ENCODE results near the gene CGAS. TPM values are rescaled to one million over a fixed set of nuclear protein-coding genes. Genes with fewer than 3 reads are reported as not detected.
A peak's percentile ranks its signal among the peaks of the same experiment; 100 is the strongest.

Gene CGAS
- polyA plus RNA-seq, 1 donor from 2014 or later: 0.53 TPM

DNA sequence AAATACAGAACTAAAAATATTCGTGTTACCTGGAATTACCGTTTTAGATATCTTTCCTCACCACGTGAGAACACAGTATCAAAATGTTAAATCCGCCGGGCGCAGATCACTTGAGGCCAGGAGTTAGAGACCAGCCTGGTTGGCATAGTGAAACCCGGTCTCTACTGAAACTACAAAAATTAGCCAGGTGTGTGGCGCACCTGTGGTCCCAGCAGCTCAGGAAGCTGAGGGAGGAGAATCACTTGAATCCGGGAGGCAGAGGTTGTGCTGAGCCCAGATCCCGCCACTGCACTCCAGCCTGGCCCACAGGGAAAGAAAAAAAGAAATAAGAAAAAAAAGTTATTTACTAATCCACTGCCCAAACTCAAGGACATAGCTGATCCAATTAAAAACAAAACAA, 62.2 kb downstream of the CGAS start:
- Histone ChIP-seq H4K20me1 (ENCODE audit: insufficient read depth) (no peaks in the 10 kb centered on the region), H3K36me3 (ENCODE audit: insufficient read depth, low read length) (no peaks in the 10 kb centered on the region), H3K4me2 (ENCODE audit: low read length) (no peak overlapping the region), H3K79me2 (replicated peaks; ENCODE audit: insufficient read depth, low read length) (no peaks in the 10 kb centered on the region), H3K4me3 (ENCODE audit: low read length) (no peak overlapping the region), H3K9me2 (ENCODE audit: insufficient read depth, low read length) (no peaks in the 10 kb centered on the region), H3K27ac (ENCODE audit: low read length) (no peak overlapping the region), H3K9me3 (ENCODE audit: low read length) (no peaks in the 10 kb centered on the region), H3K9ac (ENCODE audit: low read length) (no peak overlapping the region), H3K27me3 (ENCODE audit: insufficient read depth, low read depth, low read length) (peaks cover 13% of the 10 kb centered on the region), H2AFZ (ENCODE audit: low read depth, low read length) (no peak overlapping the region), H3F3A (ENCODE audit: insufficient read depth, low read length, poor library complexity, severe bottlenecking) (no peaks in the 10 kb centered on the region)
- TF ChIP-seq MXI1 (conservative IDR thresholded peaks at IDR 0.05; ENCODE audit: poor library complexity, severe bottlenecking) (no peak), TAF1 (IDR thresholded peaks at IDR 0.05; ENCODE audit: low read depth) (no peak), EP300 (conservative IDR thresholded peaks at IDR 0.05; ENCODE audit: poor library complexity, severe bottlenecking) (no peak), POLR2AphosphoS5 (IDR thresholded peaks at IDR 0.05) (no peak), RAD21 (conservative IDR thresholded peaks at IDR 0.05) (no peak), SMC3 (conservative IDR thresholded peaks at IDR 0.05; ENCODE audit: poor library complexity) (no peak), EZH2 (IDR thresholded peaks at IDR 0.05; ENCODE audit: borderline replicate concordance, insufficient read depth, low read length, poor library complexity, severe bottlenecking) (no peak)
- TF ChIP-seq, protein P1, sequence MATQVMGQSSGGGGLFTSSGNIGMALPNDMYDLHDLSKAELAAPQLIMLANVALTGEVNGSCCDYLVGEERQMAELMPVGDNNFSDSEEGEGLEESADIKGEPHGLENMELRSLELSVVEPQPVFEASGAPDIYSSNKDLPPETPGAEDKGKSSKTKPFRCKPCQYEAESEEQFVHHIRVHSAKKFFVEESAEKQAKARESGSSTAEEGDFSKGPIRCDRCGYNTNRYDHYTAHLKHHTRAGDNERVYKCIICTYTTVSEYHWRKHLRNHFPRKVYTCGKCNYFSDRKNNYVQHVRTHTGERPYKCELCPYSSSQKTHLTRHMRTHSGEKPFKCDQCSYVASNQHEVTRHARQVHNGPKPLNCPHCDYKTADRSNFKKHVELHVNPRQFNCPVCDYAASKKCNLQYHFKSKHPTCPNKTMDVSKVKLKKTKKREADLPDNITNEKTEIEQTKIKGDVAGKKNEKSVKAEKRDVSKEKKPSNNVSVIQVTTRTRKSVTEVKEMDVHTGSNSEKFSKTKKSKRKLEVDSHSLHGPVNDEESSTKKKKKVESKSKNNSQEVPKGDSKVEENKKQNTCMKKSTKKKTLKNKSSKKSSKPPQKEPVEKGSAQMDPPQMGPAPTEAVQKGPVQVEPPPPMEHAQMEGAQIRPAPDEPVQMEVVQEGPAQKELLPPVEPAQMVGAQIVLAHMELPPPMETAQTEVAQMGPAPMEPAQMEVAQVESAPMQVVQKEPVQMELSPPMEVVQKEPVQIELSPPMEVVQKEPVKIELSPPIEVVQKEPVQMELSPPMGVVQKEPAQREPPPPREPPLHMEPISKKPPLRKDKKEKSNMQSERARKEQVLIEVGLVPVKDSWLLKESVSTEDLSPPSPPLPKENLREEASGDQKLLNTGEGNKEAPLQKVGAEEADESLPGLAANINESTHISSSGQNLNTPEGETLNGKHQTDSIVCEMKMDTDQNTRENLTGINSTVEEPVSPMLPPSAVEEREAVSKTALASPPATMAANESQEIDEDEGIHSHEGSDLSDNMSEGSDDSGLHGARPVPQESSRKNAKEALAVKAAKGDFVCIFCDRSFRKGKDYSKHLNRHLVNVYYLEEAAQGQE (IDR thresholded peaks at IDR 0.05; ENCODE audit: borderline replicate concordance): no peak
- TF ChIP-seq, protein P2, sequence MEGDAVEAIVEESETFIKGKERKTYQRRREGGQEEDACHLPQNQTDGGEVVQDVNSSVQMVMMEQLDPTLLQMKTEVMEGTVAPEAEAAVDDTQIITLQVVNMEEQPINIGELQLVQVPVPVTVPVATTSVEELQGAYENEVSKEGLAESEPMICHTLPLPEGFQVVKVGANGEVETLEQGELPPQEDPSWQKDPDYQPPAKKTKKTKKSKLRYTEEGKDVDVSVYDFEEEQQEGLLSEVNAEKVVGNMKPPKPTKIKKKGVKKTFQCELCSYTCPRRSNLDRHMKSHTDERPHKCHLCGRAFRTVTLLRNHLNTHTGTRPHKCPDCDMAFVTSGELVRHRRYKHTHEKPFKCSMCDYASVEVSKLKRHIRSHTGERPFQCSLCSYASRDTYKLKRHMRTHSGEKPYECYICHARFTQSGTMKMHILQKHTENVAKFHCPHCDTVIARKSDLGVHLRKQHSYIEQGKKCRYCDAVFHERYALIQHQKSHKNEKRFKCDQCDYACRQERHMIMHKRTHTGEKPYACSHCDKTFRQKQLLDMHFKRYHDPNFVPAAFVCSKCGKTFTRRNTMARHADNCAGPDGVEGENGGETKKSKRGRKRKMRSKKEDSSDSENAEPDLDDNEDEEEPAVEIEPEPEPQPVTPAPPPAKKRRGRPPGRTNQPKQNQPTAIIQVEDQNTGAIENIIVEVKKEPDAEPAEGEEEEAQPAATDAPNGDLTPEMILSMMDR (IDR thresholded peaks at IDR 0.05; ENCODE audit: poor library complexity, severe bottlenecking): no peak

DNA sequence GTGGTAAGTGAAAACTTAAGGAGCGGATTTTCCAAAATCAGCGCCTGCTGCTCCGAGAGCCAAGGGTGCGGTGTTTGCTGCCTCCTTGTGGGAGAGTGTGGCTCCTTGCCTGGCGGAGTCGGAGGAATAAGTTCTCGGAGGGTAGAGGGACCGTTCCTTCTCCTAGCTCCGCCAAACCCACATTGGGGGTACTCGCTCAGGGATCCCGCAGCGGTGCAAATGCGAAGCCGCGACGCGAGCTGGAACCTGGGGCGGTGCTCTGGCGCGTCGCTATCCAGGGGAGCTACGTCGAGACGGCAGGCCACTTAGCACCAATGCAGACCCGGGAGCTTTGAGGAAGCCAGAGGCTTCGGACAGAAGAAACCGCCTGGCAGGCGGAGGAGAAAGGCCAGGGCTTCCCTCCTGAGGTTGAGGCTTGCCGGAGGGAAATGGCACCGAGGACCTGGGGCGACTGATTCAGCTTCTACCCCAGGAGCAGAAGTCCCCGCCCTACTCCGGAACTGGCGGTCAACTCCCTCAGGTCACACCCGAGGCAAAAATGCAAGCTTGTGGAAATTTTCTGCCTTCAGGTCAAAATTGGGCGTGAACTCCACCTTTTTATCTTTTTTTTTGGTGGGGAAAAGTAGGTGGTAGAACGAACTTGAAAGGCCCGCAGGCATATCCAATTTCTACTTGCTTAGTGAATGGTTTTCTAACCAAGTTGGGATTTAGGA, 63.1 kb downstream of the CGAS start:
- H2AFZ ChIP-seq (ENCODE audit: low read depth, low read length): no peak overlapping the region
- peak overlapping the region; percentile 59 for H3K4me3 ChIP-seq (ENCODE audit: low read length)
- no peak overlapping the region for H3K27ac ChIP-seq (ENCODE audit: low read length)
- H3K4me2 ChIP-seq (ENCODE audit: low read length): no peak overlapping the region
- TF ChIP-seq, protein P2 (IDR thresholded peaks at IDR 0.05; ENCODE audit: poor library complexity, severe bottlenecking): peak; percentile 44
- TF ChIP-seq RAD21 (conservative IDR thresholded peaks at IDR 0.05) (peak; percentile 18), POLR2AphosphoS5 (IDR thresholded peaks at IDR 0.05) (no peak), SMC3 (conservative IDR thresholded peaks at IDR 0.05; ENCODE audit: poor library complexity) (no peak)
- H3K36me3 ChIP-seq (ENCODE audit: insufficient read depth, low read length): no peaks in the 10 kb centered on the region
- no peaks in the 10 kb centered on the region for H3K9me3 ChIP-seq (ENCODE audit: low read length)
- no peak overlapping the region for H3K9ac ChIP-seq (ENCODE audit: low read length)
- H4K20me1 ChIP-seq (ENCODE audit: insufficient read depth): no peaks in the 10 kb centered on the region
- H3K27me3 ChIP-seq (ENCODE audit: insufficient read depth, low read depth, low read length): peaks cover 13% of the 10 kb centered on the region
- no peaks in the 10 kb centered on the region for H3F3A ChIP-seq (ENCODE audit: insufficient read depth, low read length, poor library complexity, severe bottlenecking)
- no peaks in the 10 kb centered on the region for H3K9me2 ChIP-seq (ENCODE audit: insufficient read depth, low read length)
- no peaks in the 10 kb centered on the region for H3K79me2 ChIP-seq (replicated peaks; ENCODE audit: insufficient read depth, low read length)
